GM19324 (cell line): ENCODE measurements around the gene FHIP1B.

ENCODE experiments used
- ATAC-seq: cut with Tn5 transposase; IDR thresholded peaks from one replicate; pipeline ENCODE4 v1.9.1; 2021; ENCODE audit warnings: mild to moderate bottlenecking, moderate library complexity; ENCODE audit not compliant: unreplicated experiment, low FRiP score

The FHIP1B gene

DNA sequence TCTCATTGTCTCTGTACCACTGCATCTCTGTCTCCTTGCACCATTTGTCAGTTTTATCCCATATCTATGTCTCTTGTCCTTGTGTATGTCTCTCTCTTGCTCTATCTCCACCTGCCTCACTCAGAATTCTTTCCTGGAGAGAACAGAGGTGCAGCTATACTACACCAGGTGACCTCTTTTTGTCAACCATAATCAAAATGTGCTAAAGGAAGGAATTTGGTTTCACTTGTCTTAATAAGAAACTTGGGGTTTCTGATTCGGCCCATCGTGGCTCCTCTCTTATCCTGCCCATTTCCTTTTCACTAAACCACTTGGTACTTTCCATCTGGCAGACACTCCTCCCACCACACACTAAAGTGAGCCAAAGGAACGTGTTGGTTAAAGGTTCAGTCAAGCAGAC lies 31.1 kb downstream of the FHIP1B start:
- ATAC-seq: peak; percentile 56

DNA sequence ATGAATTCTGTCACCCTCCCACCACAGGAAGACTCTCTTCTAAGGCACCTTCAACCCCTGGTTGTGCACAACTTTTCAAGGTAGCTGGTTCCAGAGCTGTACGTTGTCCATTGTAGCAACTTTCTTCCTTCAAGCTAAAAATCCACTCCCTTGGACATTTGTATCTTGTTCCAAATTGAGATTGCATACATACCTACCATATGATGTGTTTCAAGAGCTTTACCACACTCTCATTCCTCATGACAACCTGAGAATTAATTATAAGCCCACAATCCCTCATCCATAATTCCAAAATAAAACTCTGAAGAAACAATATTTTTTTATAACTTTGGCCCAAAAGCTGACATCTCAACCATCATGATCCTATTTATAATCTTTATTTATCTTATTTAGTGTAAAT lies 32.4 kb downstream of the FHIP1B start:
- ATAC-seq: no peak

DNA sequence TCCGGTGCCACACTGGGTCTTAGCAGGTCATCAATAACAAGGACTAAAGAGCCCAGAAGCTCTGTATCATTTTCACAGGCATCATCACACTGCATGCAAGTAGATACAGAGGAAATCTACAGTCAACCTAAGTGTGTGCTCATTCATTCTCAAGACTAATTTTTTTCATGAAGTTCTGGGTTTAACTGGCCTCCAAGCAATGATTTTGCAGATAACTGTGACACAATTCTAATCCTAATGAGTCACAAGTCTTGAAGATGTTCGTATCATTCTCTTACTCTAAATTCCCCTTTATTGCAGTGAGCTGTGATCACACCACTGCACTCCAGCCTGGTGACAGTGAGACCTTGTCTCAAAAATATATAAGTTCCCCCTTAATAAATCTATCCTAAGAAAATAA lies 33.0 kb downstream of the FHIP1B start:
- no peak for ATAC-seq

DNA sequence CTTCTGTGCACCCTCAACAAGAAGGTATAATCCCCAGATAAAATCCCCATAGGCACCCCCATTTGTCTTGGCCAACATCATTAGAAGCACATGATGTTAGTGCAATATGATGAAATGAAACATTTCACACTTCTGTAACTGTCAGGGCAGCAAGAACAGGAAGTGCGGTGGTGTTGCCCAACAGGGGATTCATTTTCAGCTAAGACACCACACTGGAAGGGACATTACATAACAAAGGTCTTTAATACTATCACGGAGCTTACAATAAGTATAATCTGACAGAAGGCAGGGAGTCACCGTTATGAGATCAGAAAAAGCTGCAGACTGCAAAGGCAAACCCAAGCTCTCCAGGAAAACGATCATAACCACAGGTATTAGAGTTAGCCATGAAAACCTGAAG lies 33.5 kb downstream of the FHIP1B start:
- ATAC-seq: no peak

DNA sequence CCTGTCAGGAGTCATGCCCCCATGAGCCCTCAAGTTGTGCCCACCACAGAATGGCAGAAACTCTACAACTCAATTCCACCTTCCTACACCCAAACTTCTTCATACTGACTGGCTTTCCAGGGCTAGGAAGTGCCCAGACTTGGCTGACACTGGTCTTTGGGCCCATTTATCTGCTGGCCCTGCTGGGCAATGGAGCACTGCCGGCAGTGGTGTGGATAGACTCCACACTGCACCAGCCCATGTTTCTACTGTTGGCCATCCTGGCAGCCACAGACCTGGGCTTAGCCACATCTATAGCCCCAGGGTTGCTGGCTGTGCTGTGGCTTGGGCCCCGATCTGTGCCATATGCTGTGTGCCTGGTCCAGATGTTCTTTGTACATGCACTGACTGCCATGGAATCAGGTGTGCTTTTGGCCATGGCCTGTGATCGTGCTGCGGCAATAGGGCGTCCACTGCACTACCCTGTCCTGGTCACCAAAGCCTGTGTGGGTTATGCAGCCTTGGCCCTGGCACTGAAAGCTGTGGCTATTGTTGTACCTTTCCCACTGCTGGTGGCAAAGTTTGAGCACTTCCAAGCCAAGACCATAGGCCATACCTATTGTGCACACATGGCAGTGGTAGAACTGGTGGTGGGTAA lies 35.1 kb downstream of the FHIP1B start, which contains the start of gene OR52W1:
OR52W1 (plus strand) TSS at position 51 of the 637 bp plus-strand sequence; CDS start at position 51, 0 bp downstream.
- ATAC-seq: no peak

DNA sequence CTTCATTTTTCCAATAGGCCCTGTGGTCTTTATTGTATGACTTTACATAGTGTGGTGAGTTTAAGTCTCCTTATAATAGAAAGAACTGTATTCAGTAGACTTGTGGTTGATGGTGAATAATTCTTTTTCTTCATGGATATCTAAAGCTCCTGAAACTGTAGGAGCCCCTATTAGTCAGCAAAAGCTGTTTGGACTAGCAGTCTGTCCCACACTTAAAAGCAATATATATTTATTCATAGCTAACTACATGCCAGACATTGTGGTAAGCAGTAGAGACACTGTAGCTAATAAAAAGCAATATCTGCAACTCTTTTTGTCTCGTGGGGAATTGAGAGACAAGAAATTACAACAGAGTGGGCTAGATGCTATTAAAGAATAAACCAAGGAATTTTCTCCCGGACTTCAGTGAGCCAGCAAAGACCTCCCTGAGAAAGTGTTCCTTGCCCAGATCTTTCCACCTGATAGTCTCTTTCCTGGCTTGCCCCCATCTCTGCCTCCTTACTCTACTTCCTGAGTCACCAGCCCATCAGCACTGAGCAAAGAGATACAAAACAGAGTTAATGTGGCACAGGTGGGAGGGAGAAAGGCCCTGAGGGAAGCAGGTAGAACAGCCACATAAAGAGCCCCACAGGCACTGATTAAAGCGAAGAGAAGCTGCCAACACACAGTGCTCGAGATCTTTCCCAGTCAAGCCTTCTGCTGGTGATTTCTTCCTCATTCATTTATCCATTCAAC lies 36.8 kb downstream of the FHIP1B start:
- ATAC-seq: no peak

DNA sequence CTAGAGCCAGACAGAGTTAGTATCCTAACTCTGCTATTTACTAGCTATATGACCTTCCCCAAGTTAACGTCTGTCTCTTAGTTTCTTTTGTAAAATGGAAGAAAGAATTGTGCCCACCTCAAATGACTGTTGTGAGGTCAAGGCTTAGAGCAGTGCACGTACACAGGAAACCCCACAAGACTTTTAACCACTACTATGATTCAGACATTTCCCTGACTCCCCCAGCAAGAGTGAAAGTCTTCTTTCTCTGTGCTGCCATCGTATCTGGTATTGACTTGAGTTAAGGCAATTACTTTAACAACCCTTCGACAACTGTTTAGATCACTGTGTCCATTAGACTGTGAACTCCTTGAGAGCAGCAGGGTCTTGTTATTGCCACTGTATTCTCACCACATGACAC lies 38.0 kb downstream of the FHIP1B start:
- ATAC-seq: no peak

DNA sequence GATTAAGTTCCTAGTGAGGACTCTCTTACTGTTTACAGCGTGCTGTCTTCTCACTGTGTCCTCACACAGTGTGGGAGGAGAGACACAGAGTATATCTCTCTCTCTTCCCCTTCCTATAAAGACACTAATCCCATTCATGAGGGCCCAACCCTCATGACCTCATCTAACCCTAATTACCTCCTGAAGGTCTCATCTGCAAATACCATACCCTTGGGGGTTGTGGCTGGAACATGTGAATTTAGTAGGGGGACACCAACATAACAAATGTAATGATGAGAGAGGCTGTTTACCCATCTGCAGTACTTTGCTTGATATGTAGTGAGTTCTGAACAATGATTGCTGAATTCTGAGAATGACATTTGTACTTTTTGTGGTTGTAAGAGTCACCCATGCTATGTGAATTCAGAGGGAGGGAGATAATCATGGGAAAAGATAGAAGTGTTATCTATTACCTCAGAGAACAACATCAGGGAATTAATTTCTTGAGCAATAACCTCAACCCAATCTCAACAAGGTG lies 40.3 kb downstream of the FHIP1B start:
- ATAC-seq: no peak

DNA sequence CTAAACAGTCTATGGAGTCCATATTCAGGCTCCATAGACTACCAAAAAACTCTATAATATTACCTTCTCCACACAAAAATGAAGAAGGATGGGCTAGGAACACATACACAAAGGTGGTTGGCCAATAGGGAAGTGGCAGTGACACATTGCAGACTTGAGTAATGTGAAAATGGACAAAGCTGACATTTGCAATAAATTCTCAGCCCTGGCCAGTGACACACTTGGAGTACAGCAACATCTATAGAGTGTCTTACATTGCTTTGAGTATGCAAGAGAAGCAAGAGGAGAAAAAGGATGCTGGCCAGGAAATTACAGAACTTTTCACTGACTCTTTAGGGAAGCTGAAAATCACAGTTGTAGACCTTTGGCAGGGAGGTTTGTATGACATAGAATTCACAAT lies 42.7 kb downstream of the FHIP1B start:
- no peak for ATAC-seq

DNA sequence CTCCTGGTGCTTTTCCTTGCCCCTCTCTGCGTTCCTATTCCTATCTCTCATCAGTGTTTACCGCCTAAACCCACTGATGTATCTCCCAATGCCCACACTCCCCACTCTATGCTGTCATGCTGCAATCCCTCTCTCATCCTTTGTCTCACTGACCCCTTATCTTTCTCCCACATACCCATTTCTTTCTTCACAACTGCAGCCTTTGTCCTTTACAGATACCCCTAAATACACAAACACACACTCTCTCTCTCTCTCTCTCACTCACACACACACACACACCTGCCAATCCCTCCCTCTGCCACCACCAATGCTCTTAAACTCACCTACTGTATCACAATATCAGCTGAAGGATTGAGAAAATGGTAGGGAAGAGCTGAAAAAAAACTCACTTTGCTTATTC lies 59.0 kb downstream of the FHIP1B start:
- no peak for ATAC-seq

DNA sequence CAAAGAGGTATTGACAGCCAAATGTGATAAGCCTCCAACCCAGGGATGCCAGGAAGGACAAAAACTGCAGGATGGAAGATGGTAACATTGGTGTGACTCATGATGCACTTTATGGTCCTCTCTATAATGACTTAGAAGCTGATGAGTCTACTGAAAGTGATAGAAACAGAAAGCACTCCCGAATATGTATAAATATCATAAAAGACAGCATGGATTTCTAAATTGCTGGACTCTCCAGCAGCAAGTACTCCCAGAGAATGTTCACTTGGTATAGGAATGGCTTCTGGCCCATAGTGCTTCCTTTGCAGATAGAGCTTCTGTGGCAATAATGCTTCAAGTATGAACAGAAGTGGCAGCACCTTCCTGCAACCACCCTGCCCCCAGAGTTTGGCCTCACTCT lies 64.2 kb downstream of the FHIP1B start, which contains the start of gene OR52B2:
OR52B2 (minus strand) TSS at position 101 of the 400 bp plus-strand sequence; CDS start at position 101, 0 bp downstream.
- no peak for ATAC-seq
